MM.1S (cell line): ENCODE measurements around the gene MOXD1.

Experiments
- DNase-seq: peaks from one replicate; pipeline ENCODE4 v3.0.0-alpha.2; 2015
- H2AFZ ChIP-seq: fragments of 300-600 bp; sonication (generic); 2 replicates; pipeline ENCODE4 v1.6.0; 2016; ENCODE audit warnings: antibody characterized with exemption, low read length
- H3F3A ChIP-seq: fragments of 300-600 bp; sonication (generic); 2 replicates; pipeline ENCODE4 v1.6.1; 2016; ENCODE audit warnings: mild to moderate bottlenecking, antibody characterized with exemption, low read length, moderate library complexity, mixed read lengths; ENCODE audit not compliant: insufficient read depth
- H3K27ac ChIP-seq: fragments of 300-600 bp; sonication (generic); 2 replicates; pipeline ENCODE4 v1.5.1; 2016; ENCODE audit warnings: mild to moderate bottlenecking, low read length
- H3K27me3 ChIP-seq: fragments of 300-600 bp; sonication (generic); replicated peaks from 2 replicates; pipeline ENCODE4 v1.6.0; 2016; ENCODE audit warnings: low read length; ENCODE audit not compliant: insufficient read depth
- H3K36me3 ChIP-seq: fragments of 300-600 bp; sonication (generic); replicated peaks from 2 replicates; pipeline ENCODE4 v1.6.1; 2016; ENCODE audit warnings: mild to moderate bottlenecking, low read length, mixed read lengths; ENCODE audit not compliant: insufficient read depth
- H3K4me1 ChIP-seq: fragments of 300-600 bp; sonication (generic); 2 replicates; pipeline ENCODE4 v1.6.1; 2016; ENCODE audit warnings: low read length, mixed read lengths
- H3K4me2 ChIP-seq: fragments of 300-600 bp; sonication (generic); 2 replicates; pipeline ENCODE4 v1.6.0; 2016; ENCODE audit warnings: low read depth, low read length
- H3K4me3 ChIP-seq: fragments of 300-600 bp; sonication (generic); 2 replicates; pipeline ENCODE4 v1.5.1; 2016; ENCODE audit warnings: low read length, mixed read lengths
- H3K79me2 ChIP-seq: fragments of 300-600 bp; sonication (generic); 2 replicates; pipeline ENCODE4 v1.6.1; 2016; ENCODE audit warnings: mixed run types, low read length, mixed read lengths
- H3K9ac ChIP-seq: fragments of 300-600 bp; sonication (generic); 2 replicates; pipeline ENCODE4 v1.6.1; 2016; ENCODE audit warnings: low read length, mixed read lengths
- H3K9me2 ChIP-seq: fragments of 300-600 bp; sonication (generic); replicated peaks from 2 replicates; pipeline ENCODE4 v1.6.1; 2016; ENCODE audit warnings: mild to moderate bottlenecking, low read length, mixed read lengths; ENCODE audit not compliant: insufficient read depth
- H3K9me3 ChIP-seq: fragments of 300-600 bp; sonication (generic); replicated peaks from 2 replicates; pipeline ENCODE4 v1.6.1; 2016; ENCODE audit warnings: mild to moderate bottlenecking, low read length, mixed read lengths; ENCODE audit not compliant: insufficient read depth
- H4K20me1 ChIP-seq: fragments of 300-600 bp; sonication (generic); 2 replicates; pipeline ENCODE4 v1.6.1; 2016; ENCODE audit warnings: mild to moderate bottlenecking, low read length, moderate library complexity, mixed read lengths; ENCODE audit not compliant: insufficient read depth
- CTCF ChIP-seq: fragments of 300-600 bp; sonication (generic); IDR thresholded peaks from 2 replicates; pipeline ENCODE4 v1.5.1; 2016; ENCODE audit warnings: antibody characterized with exemption, low read length, mixed read lengths
- EZH2 ChIP-seq: fragments of 300-600 bp; sonication (generic); optimal IDR thresholded peaks from 2 replicates; pipeline ENCODE3; 2017; ENCODE audit warnings: low read depth, mild to moderate bottlenecking, antibody characterized with exemption, low read length, mixed read lengths
- EZH2phosphoT487 ChIP-seq: fragments of 300-600 bp; sonication (generic); IDR thresholded peaks from 2 replicates; pipeline ENCODE4 v1.6.1; 2018; ENCODE audit warnings: antibody characterized with exemption, low read length

Gene MOXD1

GRCh38 chr6:132334521-132334885 lies 66.8 kb downstream of the MOXD1 start:
- no peak for TF ChIP-seq CTCF
- TF ChIP-seq EZH2 = no peak
- no peak for TF ChIP-seq EZH2phosphoT487
- no peak overlapping the region for H3K27ac ChIP-seq
- no peak overlapping the region for H3K4me2 ChIP-seq
- H3K4me3 ChIP-seq = no peak overlapping the region
- no peaks in the 10 kb centered on the region for H3K27me3 ChIP-seq
- H3K36me3 ChIP-seq = no peaks in the 10 kb centered on the region
- H3K9me2 ChIP-seq = no peaks in the 10 kb centered on the region
- no peak overlapping the region for H3K9ac ChIP-seq
- H3K9me3 ChIP-seq = no peaks in the 10 kb centered on the region
- no peaks in the 10 kb centered on the region for H4K20me1 ChIP-seq
- no peaks in the 10 kb centered on the region for H3K79me2 ChIP-seq
- no peak for DNase-seq
- H3K4me1 ChIP-seq = no peaks in the 10 kb centered on the region
- H3F3A ChIP-seq = no peaks in the 10 kb centered on the region
- no peak overlapping the region for H2AFZ ChIP-seq

GRCh38 chr6:132333639-132334520 lies 67.4 kb downstream of the MOXD1 start:
- H3K36me3 ChIP-seq = no peaks in the 10 kb centered on the region
- no peak overlapping the region for H2AFZ ChIP-seq
- H3K27ac ChIP-seq = no peak overlapping the region
- TF ChIP-seq CTCF = no peak
- no peak for TF ChIP-seq EZH2phosphoT487
- TF ChIP-seq EZH2 = no peak
- no peak for DNase-seq
- H3K4me2 ChIP-seq = no peak overlapping the region
- H3K79me2 ChIP-seq = no peaks in the 10 kb centered on the region
- no peak overlapping the region for H3K4me3 ChIP-seq
- H3F3A ChIP-seq = no peaks in the 10 kb centered on the region
- no peak overlapping the region for H3K9ac ChIP-seq
- no peaks in the 10 kb centered on the region for H3K4me1 ChIP-seq
- H3K9me3 ChIP-seq = no peaks in the 10 kb centered on the region
- H3K9me2 ChIP-seq = no peaks in the 10 kb centered on the region
- H4K20me1 ChIP-seq = no peaks in the 10 kb centered on the region
- H3K27me3 ChIP-seq = no peaks in the 10 kb centered on the region

- H3K27me3 ChIP-seq = no peaks in the 10 kb centered on the region
- no peak for TF ChIP-seq CTCF
- no peak for TF ChIP-seq EZH2
- no peak for TF ChIP-seq EZH2phosphoT487
- no peaks in the 10 kb centered on the region for H3K4me1 ChIP-seq
- no peak for DNase-seq
- H3K36me3 ChIP-seq = no peaks in the 10 kb centered on the region
- H3K9me3 ChIP-seq = no peaks in the 10 kb centered on the region
- H3K79me2 ChIP-seq = no peaks in the 10 kb centered on the region
- H3K4me3 ChIP-seq = no peak overlapping the region
- H3K9ac ChIP-seq = no peak overlapping the region
- H4K20me1 ChIP-seq = no peaks in the 10 kb centered on the region
- no peak overlapping the region for H3K4me2 ChIP-seq
- no peak overlapping the region for H3K27ac ChIP-seq
- no peaks in the 10 kb centered on the region for H3F3A ChIP-seq
- H2AFZ ChIP-seq = no peak overlapping the region
- H3K9me2 ChIP-seq = no peaks in the 10 kb centered on the region
Measured at GRCh38 chr6:132330759-132331158, 70.5 kb downstream of the MOXD1 start.
